Astrocyte (in vitro differentiated cells and primary cell): ENCODE measurements around the gene FAIM.

Experiments used
- EZH2 ChIP-seq: IDR thresholded peaks from 2 replicates; pipeline ENCODE4 v1.6.1; 2012; ENCODE audit warnings: mild to moderate bottlenecking, low read length, inconsistent platforms; ENCODE audit not compliant: insufficient read depth
- TF ChIP-seq, protein P1 (sequence below): IDR thresholded peaks from 2 replicates; pipeline ENCODE4 v1.5.1; 2011; ENCODE audit warnings: low read depth, mild to moderate bottlenecking, inconsistent platforms, low read length, moderate library complexity; ENCODE audit not compliant: insufficient read depth

DNA sequence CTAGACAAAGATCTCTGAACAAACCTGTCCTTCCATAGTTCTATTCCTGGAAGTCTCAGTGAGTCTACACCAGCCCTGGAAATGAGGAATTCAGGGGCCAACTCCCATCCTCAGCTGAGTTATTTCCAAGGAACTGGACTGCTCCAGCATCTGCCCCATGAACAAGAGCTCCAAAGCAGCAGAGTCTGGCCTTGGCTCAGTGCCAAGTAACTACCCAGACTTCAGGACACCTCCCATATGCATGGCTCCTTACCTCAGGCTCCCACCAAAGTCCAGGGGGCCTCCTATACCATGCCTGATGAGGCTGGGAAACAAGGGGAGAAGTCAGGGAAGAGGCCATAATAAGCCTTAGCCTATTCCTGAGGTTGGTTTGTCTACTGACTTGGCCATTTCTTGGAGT is 45.0 kb downstream of the FAIM start:
- TF ChIP-seq, protein P1, sequence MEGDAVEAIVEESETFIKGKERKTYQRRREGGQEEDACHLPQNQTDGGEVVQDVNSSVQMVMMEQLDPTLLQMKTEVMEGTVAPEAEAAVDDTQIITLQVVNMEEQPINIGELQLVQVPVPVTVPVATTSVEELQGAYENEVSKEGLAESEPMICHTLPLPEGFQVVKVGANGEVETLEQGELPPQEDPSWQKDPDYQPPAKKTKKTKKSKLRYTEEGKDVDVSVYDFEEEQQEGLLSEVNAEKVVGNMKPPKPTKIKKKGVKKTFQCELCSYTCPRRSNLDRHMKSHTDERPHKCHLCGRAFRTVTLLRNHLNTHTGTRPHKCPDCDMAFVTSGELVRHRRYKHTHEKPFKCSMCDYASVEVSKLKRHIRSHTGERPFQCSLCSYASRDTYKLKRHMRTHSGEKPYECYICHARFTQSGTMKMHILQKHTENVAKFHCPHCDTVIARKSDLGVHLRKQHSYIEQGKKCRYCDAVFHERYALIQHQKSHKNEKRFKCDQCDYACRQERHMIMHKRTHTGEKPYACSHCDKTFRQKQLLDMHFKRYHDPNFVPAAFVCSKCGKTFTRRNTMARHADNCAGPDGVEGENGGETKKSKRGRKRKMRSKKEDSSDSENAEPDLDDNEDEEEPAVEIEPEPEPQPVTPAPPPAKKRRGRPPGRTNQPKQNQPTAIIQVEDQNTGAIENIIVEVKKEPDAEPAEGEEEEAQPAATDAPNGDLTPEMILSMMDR = no peak
- no peak for TF ChIP-seq EZH2
